CD4-positive, alpha-beta memory T cell (primary cell): ENCODE measurements around the gene RGS11. TPM values are rescaled to one million over a fixed set of nuclear protein-coding genes. Genes with fewer than 3 reads are reported as not detected.

ENCODE experiments used
- CTCF ChIA-PET: fragments of 350-600 bp; sonication (Branson Sonifier 250); formaldehyde crosslinking; loops from one replicate; lab custom pipeline; 2021; ENCODE audit warnings: inconsistent platforms; ENCODE audit not compliant: partially characterized antibody; lab: Charles Lee
- POLR2A ChIA-PET: fragments of 350-600 bp; sonication (Branson Sonifier 250); formaldehyde crosslinking; loops from one replicate; lab custom pipeline; 2021; ENCODE audit not compliant: partially characterized antibody; lab: Charles Lee
- DNase-seq, 5 donors: peaks; one replicate each; pipeline versions ENCODE4 v3.0.0 to v3.0.0-alpha.2; 2020 to 2022; ENCODE audit warnings: mixed read lengths in 1 of 5
- H3K27ac ChIP-seq: one replicate; pipeline ENCODE4 v1.7.0; 2013; ENCODE audit warnings: low read depth, low read length
- H3K27me3 ChIP-seq: 2 replicates; pipeline ENCODE4 v1.7.0; 2013; ENCODE audit warnings: mild to moderate bottlenecking, low read length, moderate library complexity; ENCODE audit not compliant: insufficient read depth
- H3K36me3 ChIP-seq: 2 replicates; pipeline ENCODE4 v1.7.0; 2013; ENCODE audit warnings: mild to moderate bottlenecking, low read length, moderate library complexity; ENCODE audit not compliant: insufficient read depth
- H3K4me1 ChIP-seq: 2 replicates; pipeline ENCODE4 v1.7.0; 2013; ENCODE audit warnings: mild to moderate bottlenecking, low read length, moderate library complexity; ENCODE audit not compliant: insufficient read depth
- H3K4me3 ChIP-seq, 2 donors: one replicate each; pipeline ENCODE4 v1.7.0; 2013; ENCODE audit warnings: low read length in 2 of 2, mild to moderate bottlenecking in 1 of 2
- H3K9me3 ChIP-seq, 2 donors: one replicate each; pipeline ENCODE4 v1.7.0; 2013; ENCODE audit warnings: low read length in 2 of 2, control low read depth in 1 of 2; ENCODE audit not compliant: control insufficient read depth in 1 of 2
- H3K27ac Mint-ChIP-seq, 7 donors: one replicate each; pipeline ENCODE4 v1.8.0; 2020 to 2021; ENCODE audit warnings: mixed read lengths in 7 of 7, mild to moderate bottlenecking in 6 of 7, inconsistent platforms in 3 of 7, moderate library complexity in 3 of 7
- H3K27me3 Mint-ChIP-seq, 2 donors: one replicate each; pipeline ENCODE4 v1.8.0; 2020 to 2021; ENCODE audit warnings: mixed read lengths in 2 of 2
- H3K36me3 Mint-ChIP-seq, 2 donors: one replicate each; pipeline ENCODE4 v1.8.0; 2020 to 2021; ENCODE audit warnings: mixed read lengths in 2 of 2, inconsistent platforms in 1 of 2, mild to moderate bottlenecking in 1 of 2
- H3K4me1 Mint-ChIP-seq, 4 donors: one replicate each; pipeline ENCODE4 v1.8.0; 2020 to 2021; ENCODE audit warnings: mixed read lengths in 4 of 4, mild to moderate bottlenecking in 1 of 4
- H3K4me3 Mint-ChIP-seq, 8 donors: one replicate each; pipeline ENCODE4 v1.8.0; 2020 to 2021; ENCODE audit warnings: mixed read lengths in 8 of 8, mild to moderate bottlenecking in 7 of 8, moderate library complexity in 6 of 8, inconsistent platforms in 3 of 8
- H3K9me3 Mint-ChIP-seq, 8 donors: one replicate each; pipeline ENCODE4 v1.8.0; 2020 to 2021; ENCODE audit warnings: mixed read lengths in 8 of 8, mild to moderate bottlenecking in 5 of 8, inconsistent platforms in 3 of 8, moderate library complexity in 1 of 8
- intact Hi-C: fragments of 100-400 bp; cut with micrococcal nuclease; formaldehyde crosslinking; loops from one replicate; pipeline ENCODE4 v1.15.1; 2023
- polyA plus RNA-seq, 2 donors: library from polyadenylated mRNA; unstranded; fragments of 300-500 nt; fragmentation: Illumina TruSeq; gene quantifications; one replicate each; pipeline ENCODE4 v1.2.3, GENCODE V29; 2021
- total RNA-seq, 2 experiments: library from RNA; stranded (reverse); gene quantifications; one replicate each; pipeline ENCODE4 v1.2.3, GENCODE V29; 2021

Gene RGS11
- total and polyA plus RNA-seq, 4 experiments from 2014 or later: 0.44 TPM; not detected in 3

DNA sequence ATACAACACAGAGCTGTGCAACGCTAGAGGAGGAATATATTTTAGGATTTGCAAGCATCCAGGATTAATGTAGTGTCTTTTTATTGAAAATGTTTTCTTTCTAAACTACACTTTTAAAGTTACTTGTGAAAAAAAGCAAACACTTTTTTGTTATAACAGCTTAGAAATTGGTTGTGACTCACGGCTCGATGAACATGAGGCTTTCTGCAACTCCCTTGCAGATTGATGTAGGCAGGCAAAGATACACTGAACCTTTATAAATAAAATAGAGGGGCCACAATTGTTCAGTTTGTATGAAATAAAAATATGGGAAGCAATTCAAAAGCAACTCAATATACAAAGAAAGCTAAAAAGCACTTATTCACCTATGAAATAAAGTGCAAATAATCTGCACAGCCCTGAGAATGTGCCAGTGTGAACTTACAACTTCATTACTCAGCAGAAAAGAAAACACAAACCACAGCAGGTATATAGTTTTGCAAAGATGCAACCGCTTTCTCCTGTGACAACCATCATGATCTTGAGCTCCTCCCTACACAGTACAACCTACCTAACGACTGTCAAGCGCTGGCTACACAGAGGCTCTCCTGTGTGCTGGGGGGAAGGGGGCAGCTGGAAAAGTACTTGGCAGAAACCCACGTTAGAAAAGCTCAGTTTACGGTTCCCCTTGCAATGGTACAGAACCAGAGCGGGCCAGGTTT, 47.4 kb downstream of the RGS11 start:
- Mint-ChIP-seq H3K4me3 (peak overlapping the region; percentile 86 to 96 (median 90)), H3K27ac (peak overlapping the region; percentile 89 to 98 (median 95)), H3K27me3 (no peaks in the 10 kb centered on the region), H3K9me3 (no peaks in the 10 kb centered on the region), H3K4me1 (peaks cover 15 to 40% (median 33%) of the 10 kb centered on the region in 4 donors), H3K36me3 (peaks cover 16 to 38% of the 10 kb centered on the region in 2 donors)
- peak in 2 of 5 donors; percentile 24 to 29 for DNase-seq
- H3K27me3 ChIP-seq: no peaks in the 10 kb centered on the region
- peaks cover 27% of the 10 kb centered on the region for H3K36me3 ChIP-seq
- intact Hi-C loops: no loop called here
- H3K4me3 ChIP-seq: peak overlapping the region; percentile 48 to 84
- CTCF ChIA-PET: interaction anchor here (0.7 to 2.3 kb wide), 6 partner anchors 16 to 134 kb away, joined by 3 to 13 read pairs (median 8); partner anchors contain the start of gene AXIN1
- H3K27ac ChIP-seq: peak overlapping the region; percentile 97
- peaks cover 23% of the 10 kb centered on the region for H3K4me1 ChIP-seq
- POLR2A ChIA-PET: interaction anchor here (1.1 to 2.9 kb wide), 10 partner anchors 14 to 173 kb away, joined by 3 to 25 read pairs (median 4); partner anchors contain the start of genes AXIN1, DECR2, HBQ1 and MRPL28
- no peaks in the 10 kb centered on the region for H3K9me3 ChIP-seq

GRCh38 chr16:220021-220420, 55.7 kb downstream of the RGS11 start:
- Mint-ChIP-seq H3K4me1 (peaks cover 8 to 14% (median 11%) of the 10 kb centered on the region in 4 donors), H3K4me3 (no peak overlapping the region), H3K9me3 (peaks cover 0 to 2% (median 0%) of the 10 kb centered on the region in 8 donors), H3K36me3 (peaks cover 26 to 50% of the 10 kb centered on the region in 2 donors), H3K27ac (no peak overlapping the region), H3K27me3 (no peaks in the 10 kb centered on the region)
- POLR2A ChIA-PET: no interaction called here
- Histone ChIP-seq H3K27ac (no peak overlapping the region), H3K4me1 (no peaks in the 10 kb centered on the region), H3K36me3 (peaks cover 37% of the 10 kb centered on the region), H3K4me3 (no peak overlapping the region), H3K27me3 (no peaks in the 10 kb centered on the region), H3K9me3 (no peaks in the 10 kb centered on the region)
- CTCF ChIA-PET: no interaction called here
- DNase-seq: no peak
- intact Hi-C loops: no loop called here

Other genes starting within 250 kb of the RGS11 start
- gene POLR3K, start 222.3 kb downstream of the RGS11 start, total RNA-seq: 10 to 100 TPM; 19.9 to 21.7 TPM
- gene POLR3K, start 222.3 kb downstream of the RGS11 start, polyA plus RNA-seq: 10 to 100 TPM; 41.5 to 43.1 TPM
- gene SNRNP25, start 222.1 kb downstream of the RGS11 start, total RNA-seq: 10 to 100 TPM in 1 of 2 experiments, 1 to 10 TPM in 1; 10.0 to 10.2 TPM
- 10 to 100 TPM; 12.5 to 20.1 TPM for gene SNRNP25, start 222.1 kb downstream of the RGS11 start, polyA plus RNA-seq
- gene RHBDF1, start 203.3 kb downstream of the RGS11 start, total RNA-seq: not detected
- gene RHBDF1, start 203.3 kb downstream of the RGS11 start, polyA plus RNA-seq: not detected
- gene MPG, start 197.7 kb downstream of the RGS11 start, total RNA-seq: 10 to 100 TPM; 30.7 TPM
- gene MPG, start 197.7 kb downstream of the RGS11 start, polyA plus RNA-seq: 10 to 100 TPM; 58.1 to 82.6 TPM
- gene NPRL3, start 137.3 kb downstream of the RGS11 start, total RNA-seq: 10 to 100 TPM; 38.6 to 40.5 TPM
- gene NPRL3, start 137.3 kb downstream of the RGS11 start, polyA plus RNA-seq: 10 to 100 TPM in 1 of 2 donors, 1 to 10 TPM in 1; 9.0 to 15.2 TPM
- gene HBZ, start 123.3 kb downstream of the RGS11 start, total RNA-seq: not detected
- gene HBZ, start 123.3 kb downstream of the RGS11 start, polyA plus RNA-seq: not detected
- gene HBM, start 110.0 kb downstream of the RGS11 start, total RNA-seq: not detected
- gene HBM, start 110.0 kb downstream of the RGS11 start, polyA plus RNA-seq: not detected
- under 1 TPM in 1 of 2 experiments, not detected in 1; 0.75 TPM for gene HBA2, start 103.1 kb downstream of the RGS11 start, total RNA-seq
- gene HBA2, start 103.1 kb downstream of the RGS11 start, polyA plus RNA-seq: 1 to 10 TPM in 1 of 2 donors, under 1 TPM in 1; 0.83 to 1.1 TPM
- gene HBA1, start 99.3 kb downstream of the RGS11 start, total RNA-seq: under 1 TPM in 1 of 2 experiments, not detected in 1; 0.76 TPM
- gene HBA1, start 99.3 kb downstream of the RGS11 start, polyA plus RNA-seq: not detected
- not detected for gene HBQ1, start 95.5 kb downstream of the RGS11 start, total RNA-seq
- not detected for gene HBQ1, start 95.5 kb downstream of the RGS11 start, polyA plus RNA-seq
- 100 to 1,000 TPM; 147 to 157 TPM for gene LUC7L, start 46.5 kb downstream of the RGS11 start, total RNA-seq
- 10 to 100 TPM in 1 of 2 donors, 1 to 10 TPM in 1; 5.1 to 12.9 TPM for gene LUC7L, start 46.5 kb downstream of the RGS11 start, polyA plus RNA-seq
- 10 to 100 TPM; 34.8 to 41.1 TPM for gene FAM234A, start 41.1 kb downstream of the RGS11 start, total RNA-seq
- 10 to 100 TPM; 18.2 to 35.1 TPM for gene FAM234A, start 41.1 kb downstream of the RGS11 start, polyA plus RNA-seq
- gene ARHGDIG, start 4.6 kb upstream of the RGS11 start, total RNA-seq: under 1 TPM in 1 of 2 experiments, not detected in 1; 0.96 TPM
- not detected for gene ARHGDIG, start 4.6 kb upstream of the RGS11 start, polyA plus RNA-seq
- not detected for gene PDIA2, start 7.2 kb upstream of the RGS11 start, total RNA-seq
- gene PDIA2, start 7.2 kb upstream of the RGS11 start, polyA plus RNA-seq: not detected
- gene AXIN1, start 76.8 kb upstream of the RGS11 start, total RNA-seq: 10 to 100 TPM; 40.3 to 43.0 TPM
- 1 to 10 TPM in 1 of 2 donors, under 1 TPM in 1; 0.67 to 6.0 TPM for gene AXIN1, start 76.8 kb upstream of the RGS11 start, polyA plus RNA-seq
- gene MRPL28, start 94.6 kb upstream of the RGS11 start, total RNA-seq: 10 to 100 TPM; 27.9 to 29.2 TPM
- 10 to 100 TPM; 58.6 to 59.2 TPM for gene MRPL28, start 94.6 kb upstream of the RGS11 start, polyA plus RNA-seq
- 10 to 100 TPM; 72.2 to 73.5 TPM for gene PGAP6, start 106.0 kb upstream of the RGS11 start, total RNA-seq
- 10 to 100 TPM; 22.7 to 40.5 TPM for gene PGAP6, start 106.0 kb upstream of the RGS11 start, polyA plus RNA-seq
- gene NME4, start 121.3 kb upstream of the RGS11 start, total RNA-seq: 10 to 100 TPM; 34.9 to 35.4 TPM
- gene NME4, start 121.3 kb upstream of the RGS11 start, polyA plus RNA-seq: 10 to 100 TPM; 54.4 to 61.7 TPM
- gene DECR2, start 125.9 kb upstream of the RGS11 start, total RNA-seq: 1 to 10 TPM; 5.1 to 7.3 TPM
- 1 to 10 TPM; 3.4 to 4.1 TPM for gene DECR2, start 125.9 kb upstream of the RGS11 start, polyA plus RNA-seq
- 10 to 100 TPM; 41.8 to 42.6 TPM for gene RAB11FIP3, start 149.7 kb upstream of the RGS11 start, total RNA-seq
- 1 to 10 TPM in 1 of 2 donors, under 1 TPM in 1; 0.15 to 4.6 TPM for gene RAB11FIP3, start 149.7 kb upstream of the RGS11 start, polyA plus RNA-seq